ENCODE measurements around the gene MRFAP1L1.

Gene MRFAP1L1

DNA sequence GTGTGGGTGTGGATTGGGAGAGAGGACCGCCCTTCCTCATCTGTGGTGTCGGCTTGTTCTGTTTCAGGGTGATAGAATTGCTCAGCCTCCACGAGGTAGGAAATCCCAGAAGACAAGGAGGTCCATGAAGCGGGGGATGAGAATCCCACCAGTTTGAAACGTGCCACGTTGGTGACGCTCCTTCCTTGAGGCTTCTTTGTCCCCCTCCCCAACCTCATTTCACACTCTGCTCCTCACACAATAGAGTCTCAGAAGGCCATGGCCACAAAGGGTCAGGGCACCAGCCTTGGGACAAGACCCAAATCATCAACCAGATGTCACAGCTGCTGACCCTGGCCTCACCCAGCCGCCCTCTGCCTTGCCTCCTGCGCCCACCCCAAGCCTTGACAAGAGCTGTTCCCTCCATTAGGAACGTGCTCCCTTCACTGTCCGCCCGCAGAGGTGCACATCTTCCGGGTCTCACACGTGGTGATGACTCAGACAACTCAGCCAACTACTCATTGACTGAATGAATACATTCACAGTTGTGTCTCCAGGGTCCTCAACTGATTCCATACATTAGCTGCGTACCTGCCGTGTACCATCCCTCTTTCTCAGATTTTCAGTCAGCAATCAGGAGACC lies 24.6 kb upstream of the MRFAP1L1 start:
- FAIRE-seq: no peak
- no peak for TF ChIP-seq POLR2AphosphoS5 (IDR thresholded peaks at IDR 0.05; ENCODE audit: low read depth, low read length)
- TF ChIP-seq PAX5 (IDR thresholded peaks at IDR 0.05; ENCODE audit: insufficient read depth, low read length, severe bottlenecking): no peak
- no peak for TF ChIP-seq SPI1 (IDR thresholded peaks at IDR 0.05; ENCODE audit: low read depth, low read length)
- DNase-seq (ENCODE audit: insufficient read length, low spot score): no peak

DNA sequence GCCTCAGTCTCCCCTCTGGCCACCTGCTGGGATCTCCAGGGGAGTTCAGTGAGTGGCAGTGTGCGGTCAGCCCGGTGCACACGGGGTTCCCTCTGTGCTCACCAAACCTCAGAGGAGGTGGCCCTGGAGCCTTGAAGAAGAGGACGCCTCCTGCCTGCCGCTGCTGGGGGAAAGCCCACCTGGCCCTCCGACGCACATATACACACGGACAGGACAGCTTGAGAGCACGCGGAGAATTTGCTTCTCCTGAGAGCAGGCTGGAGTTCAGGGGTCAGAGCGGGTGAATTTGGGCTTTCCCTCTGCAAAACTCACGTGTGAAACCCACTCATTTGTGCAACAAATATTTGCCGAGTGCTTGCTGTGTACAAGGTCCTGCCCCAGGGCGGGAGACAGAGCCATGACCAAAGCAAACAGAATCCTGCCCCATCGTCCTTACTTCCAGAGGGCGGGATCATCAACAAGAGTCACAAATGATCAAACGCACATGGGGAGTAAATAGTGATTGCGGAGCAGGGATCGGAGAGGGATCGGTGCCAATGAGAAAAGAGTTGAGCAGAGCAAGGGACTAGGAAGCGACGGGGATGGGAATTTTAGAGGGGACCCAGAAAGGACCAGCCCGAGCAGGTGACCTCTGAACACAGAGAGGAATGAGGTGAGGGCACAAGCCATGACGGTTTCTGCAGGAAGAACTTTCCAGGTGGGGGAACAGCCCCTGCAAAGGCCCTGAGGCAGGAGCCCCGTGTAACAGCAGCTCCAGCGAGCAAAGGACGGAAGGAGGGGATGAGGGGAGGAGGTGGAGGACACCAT lies 23.9 kb upstream of the MRFAP1L1 start:
- no peak for FAIRE-seq
- no peak for DNase-seq (ENCODE audit: insufficient read length, low spot score)
- TF ChIP-seq TAF1 (IDR thresholded peaks at IDR 0.05; ENCODE audit: low read depth, low read length) (no peak), POLR2AphosphoS5 (IDR thresholded peaks at IDR 0.05; ENCODE audit: low read depth, low read length) (no peak), POLR2A (IDR thresholded peaks at IDR 0.05; ENCODE audit: low read depth, low read length) (no peak), POU2F2 (IDR thresholded peaks at IDR 0.05; ENCODE audit: low read depth, low read length) (no peak), SPI1 (IDR thresholded peaks at IDR 0.05; ENCODE audit: low read depth, low read length) (no peak), PAX5 (IDR thresholded peaks at IDR 0.05; ENCODE audit: insufficient read depth, low read length, severe bottlenecking) (no peak)

GRCh38 chr4:6732441-6733357 lies 23.0 kb upstream of the MRFAP1L1 start:
- FAIRE-seq: no peak
- TF ChIP-seq SPI1 (IDR thresholded peaks at IDR 0.05; ENCODE audit: low read depth, low read length): peak; percentile 12; the same call in 1 of the 2 replicates
- TF ChIP-seq PAX5 (IDR thresholded peaks at IDR 0.05; ENCODE audit: insufficient read depth, low read length, severe bottlenecking): no peak
- no peak for TF ChIP-seq POLR2AphosphoS5 (IDR thresholded peaks at IDR 0.05; ENCODE audit: low read depth, low read length)
- DNase-seq (ENCODE audit: insufficient read length, low spot score): no peak

GRCh38 chr4:6731780-6732179 lies 22.1 kb upstream of the MRFAP1L1 start:
- DNase-seq (ENCODE audit: insufficient read length, low spot score) (no peak), FAIRE-seq (no peak)
- TF ChIP-seq SPI1 (IDR thresholded peaks at IDR 0.05; ENCODE audit: low read depth, low read length): no peak
- TF ChIP-seq TAF1 (IDR thresholded peaks at IDR 0.05; ENCODE audit: low read depth, low read length): no peak
- TF ChIP-seq POLR2AphosphoS5 (IDR thresholded peaks at IDR 0.05; ENCODE audit: low read depth, low read length): no peak
- no peak for TF ChIP-seq POLR2A (IDR thresholded peaks at IDR 0.05; ENCODE audit: low read depth, low read length)
- TF ChIP-seq POU2F2 (IDR thresholded peaks at IDR 0.05; ENCODE audit: low read depth, low read length): no peak
- no peak for TF ChIP-seq PAX5 (IDR thresholded peaks at IDR 0.05; ENCODE audit: insufficient read depth, low read length, severe bottlenecking)

DNA sequence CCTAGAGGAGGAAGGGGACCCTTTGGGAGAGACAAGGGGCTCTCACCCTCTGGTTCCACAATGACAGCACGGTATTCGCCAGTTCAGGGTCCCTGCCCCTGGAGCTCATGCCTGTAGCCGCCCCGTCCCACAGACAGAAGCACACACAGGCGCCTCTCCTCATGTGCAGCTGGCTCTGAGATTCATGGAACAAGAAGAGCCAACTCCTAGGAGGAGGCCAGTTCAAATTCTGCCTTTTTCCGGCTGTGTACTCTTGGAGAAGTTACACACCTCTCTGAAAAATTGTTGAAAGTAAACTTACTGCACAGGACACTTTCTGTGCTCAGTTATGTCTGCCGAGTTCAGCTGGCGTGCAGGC lies 21.6 kb upstream of the MRFAP1L1 start:
- FAIRE-seq (no peak), DNase-seq (ENCODE audit: insufficient read length, low spot score) (no peak)
- TF ChIP-seq PAX5 (IDR thresholded peaks at IDR 0.05; ENCODE audit: insufficient read depth, low read length, severe bottlenecking): no peak
- no peak for TF ChIP-seq POLR2A (IDR thresholded peaks at IDR 0.05; ENCODE audit: low read depth, low read length)
- TF ChIP-seq TAF1 (IDR thresholded peaks at IDR 0.05; ENCODE audit: low read depth, low read length): no peak

- FAIRE-seq (no peak), DNase-seq (ENCODE audit: insufficient read length, low spot score) (no peak)
- TF ChIP-seq POLR2A (IDR thresholded peaks at IDR 0.05; ENCODE audit: low read depth, low read length) (no peak), POU2F2 (IDR thresholded peaks at IDR 0.05; ENCODE audit: low read depth, low read length) (no peak), PAX5 (IDR thresholded peaks at IDR 0.05; ENCODE audit: insufficient read depth, low read length, severe bottlenecking) (no peak), POLR2AphosphoS5 (IDR thresholded peaks at IDR 0.05; ENCODE audit: low read depth, low read length) (no peak), SPI1 (IDR thresholded peaks at IDR 0.05; ENCODE audit: low read depth, low read length) (no peak), TAF1 (IDR thresholded peaks at IDR 0.05; ENCODE audit: low read depth, low read length) (no peak)
Measured at GRCh38 chr4:6730603-6731317, 21.1 kb upstream of the MRFAP1L1 start.

GRCh38 chr4:6728320-6729029 lies 18.8 kb upstream of the MRFAP1L1 start:
- FAIRE-seq (no peak), DNase-seq (ENCODE audit: insufficient read length, low spot score) (no peak)
- TF ChIP-seq PAX5 (IDR thresholded peaks at IDR 0.05; ENCODE audit: insufficient read depth, low read length, severe bottlenecking) (no peak), POLR2A (IDR thresholded peaks at IDR 0.05; ENCODE audit: low read depth, low read length) (no peak), TAF1 (IDR thresholded peaks at IDR 0.05; ENCODE audit: low read depth, low read length) (no peak), SPI1 (IDR thresholded peaks at IDR 0.05; ENCODE audit: low read depth, low read length) (no peak), POU2F2 (IDR thresholded peaks at IDR 0.05; ENCODE audit: low read depth, low read length) (no peak), POLR2AphosphoS5 (IDR thresholded peaks at IDR 0.05; ENCODE audit: low read depth, low read length) (no peak)

DNA sequence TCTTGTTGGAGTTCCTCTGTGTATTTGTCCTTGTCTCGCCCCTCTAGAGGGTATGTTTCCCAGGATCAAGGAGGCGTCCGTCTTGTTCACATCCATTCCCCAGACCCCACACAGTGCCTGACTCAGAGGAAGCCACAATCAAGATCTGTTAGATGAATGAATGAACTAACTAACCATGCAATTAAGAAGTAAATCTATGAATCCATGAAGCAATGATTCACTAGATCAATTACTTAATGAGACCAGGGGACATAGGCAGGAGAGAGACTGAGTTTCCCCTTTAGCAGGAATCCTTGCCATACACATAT lies 18.2 kb upstream of the MRFAP1L1 start:
- TF ChIP-seq SPI1 (IDR thresholded peaks at IDR 0.05; ENCODE audit: low read depth, low read length) (no peak), TAF1 (IDR thresholded peaks at IDR 0.05; ENCODE audit: low read depth, low read length) (no peak), POU2F2 (IDR thresholded peaks at IDR 0.05; ENCODE audit: low read depth, low read length) (no peak), POLR2AphosphoS5 (IDR thresholded peaks at IDR 0.05; ENCODE audit: low read depth, low read length) (no peak)
- FAIRE-seq: no peak
- no peak for DNase-seq (ENCODE audit: insufficient read length, low spot score)
